Measurements from ENCODE around the gene CAV2.

CAV2 gene

GRCh38 chr7:116522247-116522646 lies 22.7 kb downstream of the CAV2 start:
- Histone ChIP-seq H3K9me3 (no peaks in the 10 kb centered on the region), H3K4me1 (no peaks in the 10 kb centered on the region), H3K4me3 (ENCODE audit: low read depth, low read length) (no peak overlapping the region), H3K27me3 (peaks cover 59% of the 10 kb centered on the region), H3K36me3 (no peaks in the 10 kb centered on the region)
- no peak for TF ChIP-seq CTCF (IDR thresholded peaks at IDR 0.05; ENCODE audit: low read depth, low read length)
- DNase-seq, result no peak

GRCh38 chr7:116524221-116524608 lies 24.7 kb downstream of the CAV2 start:
- no peaks in the 10 kb centered on the region for H3K36me3 ChIP-seq
- DNase-seq, result no peak
- no peaks in the 10 kb centered on the region for H3K4me1 ChIP-seq
- no peaks in the 10 kb centered on the region for H3K9me3 ChIP-seq
- H3K27me3 ChIP-seq, result peaks cover 64% of the 10 kb centered on the region
- no peak overlapping the region for H3K4me3 ChIP-seq (ENCODE audit: low read depth, low read length)
- TF ChIP-seq CTCF (IDR thresholded peaks at IDR 0.05; ENCODE audit: low read depth, low read length), result no peak

- H3K4me3 ChIP-seq (ENCODE audit: low read depth, low read length), result peak within 1 kb of the TSS; percentile 20; the same call in 1 of the 2 replicates
- peaks cover 64% of the 10 kb centered on the region for H3K27me3 ChIP-seq
- H3K36me3 ChIP-seq, result no peaks in the 10 kb centered on the region
- DNase-seq, result no peak
- no peaks in the 10 kb centered on the region for H3K4me1 ChIP-seq
- no peak for TF ChIP-seq CTCF (IDR thresholded peaks at IDR 0.05; ENCODE audit: low read depth, low read length)
- no peaks in the 10 kb centered on the region for H3K9me3 ChIP-seq
These were observed 25.2 kb downstream of the CAV2 start, which contains the start of gene CAV1 for GRCh38 chr7:116524609-116525297. Gene CAV1 (plus strand): TSS chr7:116525036. CDS start chr7:116525063, 27 bp downstream.

GRCh38 chr7:116525298-116525912 lies 25.9 kb downstream of the CAV2 start:
- peaks cover 64% of the 10 kb centered on the region for H3K27me3 ChIP-seq
- no peak for TF ChIP-seq CTCF (IDR thresholded peaks at IDR 0.05; ENCODE audit: low read depth, low read length)
- no peaks in the 10 kb centered on the region for H3K4me1 ChIP-seq
- no peaks in the 10 kb centered on the region for H3K9me3 ChIP-seq
- DNase-seq, result no peak
- no peak overlapping the region; the same call in 1 of the 2 replicates for H3K4me3 ChIP-seq (ENCODE audit: low read depth, low read length)
- H3K36me3 ChIP-seq, result no peaks in the 10 kb centered on the region

GRCh38 chr7:116525913-116526861 lies 26.6 kb downstream of the CAV2 start:
- Histone ChIP-seq H3K4me3 (ENCODE audit: low read depth, low read length) (peak overlapping the region; percentile 20), H3K36me3 (no peaks in the 10 kb centered on the region), H3K27me3 (peaks cover 61% of the 10 kb centered on the region), H3K9me3 (no peaks in the 10 kb centered on the region), H3K4me1 (no peaks in the 10 kb centered on the region)
- peak; percentile 37 for TF ChIP-seq CTCF (IDR thresholded peaks at IDR 0.05; ENCODE audit: low read depth, low read length)
- DNase-seq, result peak; percentile 67

All from BE2C (cell line).